HEK293 (cell line): Measurements from ENCODE around the gene EXOSC5.

Experiments used
- CTCF ChIA-PET: fragments of 350-600 bp; formaldehyde crosslinking; extraction: SDS; loops from one replicate; lab custom pipeline; 2021; ENCODE audit warnings: antibody characterized with exemption; lab: Yijun Ruan, JAX
- POLR2A ChIA-PET: fragments of 300-600 bp; formaldehyde crosslinking; extraction: SDS; loops from one replicate; lab custom pipeline; 2020; ENCODE audit warnings: antibody characterized with exemption, inconsistent platforms; lab: Yijun Ruan, JAX
- H3K27ac ChIP-seq: fragments of 200-500 bp; sonication (Bioruptor generic); 2 replicates; pipeline ENCODE4 v1.5.1; 2014; ENCODE audit warnings: low read depth, low read length, control low read depth, inconsistent platforms; ENCODE audit errors: extremely low read depth
- H3K36me3 ChIP-seq, 2 experiments: fragments of 200-500 bp in 1 of 2; sonication (Bioruptor generic) in 1 of 2; 1 replicate in 1 of 2; 2 replicates in 1 of 2; pipeline ENCODE4 v1.5.1; 2014 to 2017; ENCODE audit warnings: inconsistent platforms in 2 of 2, low read length in 2 of 2; ENCODE audit not compliant: control insufficient read depth in 2 of 2, insufficient read depth in 1 of 2
- H3K4me1 ChIP-seq: fragments of 200-500 bp; sonication (Bioruptor generic); 2 replicates; pipeline ENCODE4 v1.5.1; 2014; ENCODE audit warnings: mild to moderate bottlenecking, low read length, inconsistent platforms; ENCODE audit not compliant: control insufficient read depth, insufficient read depth
- H3K4me3 ChIP-seq: 2 replicates; pipeline ENCODE4 v1.5.1; 2011; ENCODE audit warnings: low read depth, mild to moderate bottlenecking, control low read depth, low read length, moderate library complexity
- H3K9me3 ChIP-seq: fragments of 200-500 bp; sonication (Bioruptor generic); 2 replicates; pipeline ENCODE4 v1.5.1; 2014; ENCODE audit warnings: low read depth, low read length, inconsistent platforms; ENCODE audit not compliant: control insufficient read depth, insufficient read depth
- GFI1B ChIP-seq: fragments of 450-650 bp; formaldehyde crosslinking; IDR thresholded peaks from 2 replicates; pipeline ENCODE4 v1.5.1; 2016; ENCODE audit warnings: missing biosample characterization, missing genetic modification characterization
- HOXA7 ChIP-seq: sonication (generic); formaldehyde crosslinking; IDR thresholded peaks from 2 replicates; pipeline ENCODE4 v1.8.1; 2022; ENCODE audit warnings: missing genetic modification reagents, borderline replicate concordance
- INSM2 ChIP-seq: fragments of 450-650 bp; formaldehyde crosslinking; IDR thresholded peaks from 2 replicates; pipeline ENCODE4 v1.5.1; 2016; ENCODE audit warnings: missing biosample characterization, missing genetic modification characterization
- KLF1 ChIP-seq: fragments of 450-650 bp; formaldehyde crosslinking; IDR thresholded peaks from 2 replicates; pipeline ENCODE4 v1.5.1; 2016; ENCODE audit warnings: missing biosample characterization, missing genetic modification characterization
- KLF10 ChIP-seq: fragments of 450-650 bp; IDR thresholded peaks from 2 replicates; pipeline ENCODE4 v1.5.1; 2018; ENCODE audit warnings: missing biosample characterization, mild to moderate bottlenecking, missing genetic modification characterization
- PRDM1 ChIP-seq: fragments of 450-650 bp; formaldehyde crosslinking; IDR thresholded peaks from 2 replicates; pipeline ENCODE4; 2016; ENCODE audit warnings: missing biosample characterization, missing genetic modification characterization
- PRDM10 ChIP-seq: fragments of 450-650 bp; formaldehyde crosslinking; IDR thresholded peaks from 2 replicates; pipeline ENCODE4 v1.5.1; 2016; ENCODE audit warnings: missing biosample characterization, missing genetic modification characterization
- REPIN1 ChIP-seq: fragments of 450-650 bp; formaldehyde crosslinking; IDR thresholded peaks from 2 replicates; pipeline ENCODE4 v1.5.1; 2017; ENCODE audit warnings: missing biosample characterization, missing genetic modification characterization, low read depth
- SALL2 ChIP-seq: fragments of 450-650 bp; formaldehyde crosslinking; IDR thresholded peaks from 2 replicates; pipeline ENCODE4 v1.5.0; 2017; ENCODE audit warnings: missing biosample characterization, mild to moderate bottlenecking, missing genetic modification characterization, borderline replicate concordance
- WT1 ChIP-seq: fragments of 450-650 bp; formaldehyde crosslinking; IDR thresholded peaks from 2 replicates; pipeline ENCODE4 v1.5.1; 2016; ENCODE audit warnings: missing biosample characterization, missing genetic modification characterization
- ZBTB20 ChIP-seq: fragments of 450-650 bp; formaldehyde crosslinking; IDR thresholded peaks from 2 replicates; pipeline ENCODE4 v1.5.1; 2016; ENCODE audit warnings: missing biosample characterization, missing genetic modification characterization
- ZBTB48 ChIP-seq: fragments of 450-650 bp; formaldehyde crosslinking; IDR thresholded peaks from 2 replicates; pipeline ENCODE4 v1.5.1; 2016; ENCODE audit warnings: missing biosample characterization, missing genetic modification characterization
- ZEB2 ChIP-seq: fragments of 450-650 bp; formaldehyde crosslinking; IDR thresholded peaks from 2 replicates; pipeline ENCODE4 v1.5.1; 2016; ENCODE audit warnings: missing biosample characterization, missing genetic modification characterization
- ZNF114 ChIP-seq: fragments of 450-650 bp; formaldehyde crosslinking; IDR thresholded peaks from 2 replicates; pipeline ENCODE4 v1.5.0; 2017; ENCODE audit warnings: missing biosample characterization, missing genetic modification characterization
- ZNF248 ChIP-seq: fragments of 450-650 bp; formaldehyde crosslinking; IDR thresholded peaks from 2 replicates; pipeline ENCODE4 v1.5.1; 2017; ENCODE audit warnings: missing biosample characterization, missing genetic modification characterization
- ZNF354C ChIP-seq: fragments of 450-650 bp; formaldehyde crosslinking; IDR thresholded peaks from 2 replicates; pipeline ENCODE4 v1.5.1; 2016; ENCODE audit warnings: missing biosample characterization, missing genetic modification characterization, low read depth, borderline replicate concordance
- ZNF449 ChIP-seq: fragments of 450-650 bp; formaldehyde crosslinking; IDR thresholded peaks from 2 replicates; pipeline ENCODE4 v1.5.1; 2017; ENCODE audit warnings: missing biosample characterization, mild to moderate bottlenecking, missing genetic modification characterization, moderate library complexity
- ZNF48 ChIP-seq: fragments of 450-650 bp; formaldehyde crosslinking; IDR thresholded peaks from 2 replicates; pipeline ENCODE4 v1.5.1; 2016; ENCODE audit warnings: missing biosample characterization, missing genetic modification characterization
- ZNF488 ChIP-seq: fragments of 450-650 bp; formaldehyde crosslinking; IDR thresholded peaks from 2 replicates; pipeline ENCODE4 v1.5.1; 2016; ENCODE audit warnings: missing biosample characterization, missing genetic modification characterization
- ZNF549 ChIP-seq: fragments of 450-650 bp; IDR thresholded peaks from 2 replicates; pipeline ENCODE4 v1.5.1; 2018; ENCODE audit warnings: missing biosample characterization, missing genetic modification characterization, mild to moderate bottlenecking, inconsistent platforms, moderate library complexity
- ZNF596 ChIP-seq: fragments of 450-650 bp; IDR thresholded peaks from 2 replicates; pipeline ENCODE4 v1.5.0; 2018; ENCODE audit warnings: missing biosample characterization, mild to moderate bottlenecking, missing genetic modification characterization, moderate library complexity
- ZNF629 ChIP-seq: fragments of 450-650 bp; formaldehyde crosslinking; IDR thresholded peaks from 2 replicates; pipeline ENCODE4 v1.5.1; 2017; ENCODE audit warnings: missing biosample characterization, missing genetic modification characterization
- ZNF76 ChIP-seq: fragments of 450-650 bp; formaldehyde crosslinking; IDR thresholded peaks from 2 replicates; pipeline ENCODE4; 2016; ENCODE audit warnings: low read depth, missing biosample characterization, missing genetic modification characterization, borderline replicate concordance
- ZNF785 ChIP-seq: fragments of 450-650 bp; formaldehyde crosslinking; IDR thresholded peaks from 2 replicates; pipeline ENCODE4 v1.5.1; 2016; ENCODE audit warnings: missing biosample characterization, missing genetic modification characterization
- ZNF843 ChIP-seq: fragments of 450-650 bp; formaldehyde crosslinking; IDR thresholded peaks from 2 replicates; pipeline ENCODE4 v1.5.1; 2016; ENCODE audit warnings: missing biosample characterization, missing genetic modification characterization

EXOSC5 gene

GRCh38 chr19:41422955-41423354, 25.8 kb upstream of the EXOSC5 start:
- Histone ChIP-seq H3K27ac (no peak overlapping the region), H3K4me3 (no peak overlapping the region), H3K9me3 (no peaks in the 10 kb centered on the region), H3K4me1 (peaks cover 13% of the 10 kb centered on the region), H3K36me3 (peaks cover 24 to 53% of the 10 kb centered on the region in 2 experiments)
- ChIA-PET CTCF (no interaction called here), POLR2A (no interaction called here)
- TF ChIP-seq ZNF354C (tag by site-specific recombination) (no peak), ZNF785 (tag by site-specific recombination) (no peak), ZNF629 (no peak), GFI1B (tag by site-specific recombination) (no peak), ZNF449 (tag by site-specific recombination) (no peak), ZEB2 (tag by site-specific recombination) (no peak), ZBTB48 (tag by site-specific recombination) (no peak), ZNF76 (tag by site-specific recombination) (no peak), ZNF114 (tag by site-specific recombination) (no peak), WT1 (tag by site-specific recombination) (no peak), PRDM10 (no peak), ZBTB20 (tag by site-specific recombination) (no peak), ZNF488 (tag by site-specific recombination) (no peak), ZNF549 (tag by site-specific recombination) (no peak), KLF10 (tag by site-specific recombination) (no peak), ZNF843 (tag by site-specific recombination) (no peak), HOXA7 (CRISPR knock-in tag) (no peak), PRDM1 (tag by site-specific recombination) (no peak), KLF1 (tag by site-specific recombination) (no peak)

GRCh38 chr19:41422456-41422855, 25.3 kb upstream of the EXOSC5 start:
- ChIA-PET CTCF (interaction anchor here (0.5 kb wide), 1 partner anchor 334 kb away, joined by 3 read pairs; no protein-coding TSS in a partner anchor), POLR2A (no interaction called here)
- H3K36me3 ChIP-seq, result peaks cover 24 to 53% of the 10 kb centered on the region in 2 experiments
- no peak overlapping the region for H3K4me3 ChIP-seq
- no peaks in the 10 kb centered on the region for H3K9me3 ChIP-seq
- no peak overlapping the region for H3K27ac ChIP-seq
- peaks cover 8% of the 10 kb centered on the region for H3K4me1 ChIP-seq
- no peak for TF ChIP-seq ZNF248
- no peak for TF ChIP-seq REPIN1
- TF ChIP-seq INSM2 (tag by site-specific recombination), result no peak
- TF ChIP-seq ZNF596, result no peak
- no peak for TF ChIP-seq ZNF48 (tag by site-specific recombination)
- no peak for TF ChIP-seq SALL2 (tag by site-specific recombination)
